Measurements from ENCODE around the gene UBAP1.
"Not testable (repeated sequence)": the region's sequence is repeated elsewhere in the genome, so short reads cannot be mapped to it uniquely, and the experiment has no call there.

GRCh38 chr9:34217015-34217414 is 38.2 kb downstream of the UBAP1 start:
- TF ChIP-seq CTCF (conservative IDR thresholded peaks at IDR 0.05; ENCODE audit: low read depth in 2 of 2); EZH2phosphoT487 (IDR thresholded peaks at IDR 0.05; ENCODE audit: unreplicated experiment): not testable (repeated sequence)
